IPS-11a (cell line): ENCODE results near the gene TGFB3.
"Not testable (repeated sequence)": the region's sequence is repeated elsewhere in the genome, so short reads cannot be mapped to it uniquely, and the experiment has no call there.

Experiments
- H3K4me3 ChIP-seq: one replicate; pipeline ENCODE4 v1.5.1; 2013; ENCODE audit warnings: low read depth, low read length, control low read depth

The TGFB3 gene

DNA sequence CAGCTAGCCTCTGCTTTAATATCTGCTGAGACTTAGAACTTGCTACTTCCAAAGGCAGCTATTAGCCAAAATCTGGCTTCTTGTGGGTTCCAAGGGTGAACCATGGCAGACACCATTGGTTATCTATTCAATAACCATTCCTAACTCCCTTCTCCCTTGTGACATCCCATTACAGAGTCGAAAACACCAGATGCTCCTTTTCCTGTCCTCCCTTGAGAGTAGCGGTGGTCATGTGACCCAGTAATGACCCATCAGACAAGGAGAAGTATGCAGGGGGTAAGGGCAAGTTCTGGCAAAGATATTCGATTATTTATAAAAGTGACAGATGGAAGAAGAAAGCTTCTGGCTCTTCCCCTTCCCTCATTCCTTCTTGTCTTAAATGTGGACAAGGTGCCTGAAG, 20.1 kb downstream of the TGFB3 start:
- no peak overlapping the region for H3K4me3 ChIP-seq

DNA sequence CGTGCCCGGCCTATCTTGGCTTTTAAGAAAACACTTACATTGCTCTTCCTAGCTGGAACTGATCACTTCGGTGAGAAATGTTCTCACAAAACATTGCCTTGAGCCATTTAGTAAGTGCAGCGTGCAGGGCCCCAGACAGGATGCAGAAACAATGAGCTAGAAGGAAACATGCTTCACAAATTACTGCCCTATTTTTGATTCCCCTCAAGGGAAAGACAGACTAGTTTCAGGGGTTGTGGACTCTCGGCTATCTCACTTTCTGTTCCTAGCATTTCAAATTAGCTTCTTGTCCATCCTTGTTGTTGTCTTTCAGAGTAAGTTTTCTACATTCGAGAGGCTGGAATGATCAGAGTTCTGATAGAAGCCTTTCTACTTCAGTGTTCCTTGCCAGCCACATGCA, 21.6 kb downstream of the TGFB3 start:
- H3K4me3 ChIP-seq, result no peak overlapping the region

DNA sequence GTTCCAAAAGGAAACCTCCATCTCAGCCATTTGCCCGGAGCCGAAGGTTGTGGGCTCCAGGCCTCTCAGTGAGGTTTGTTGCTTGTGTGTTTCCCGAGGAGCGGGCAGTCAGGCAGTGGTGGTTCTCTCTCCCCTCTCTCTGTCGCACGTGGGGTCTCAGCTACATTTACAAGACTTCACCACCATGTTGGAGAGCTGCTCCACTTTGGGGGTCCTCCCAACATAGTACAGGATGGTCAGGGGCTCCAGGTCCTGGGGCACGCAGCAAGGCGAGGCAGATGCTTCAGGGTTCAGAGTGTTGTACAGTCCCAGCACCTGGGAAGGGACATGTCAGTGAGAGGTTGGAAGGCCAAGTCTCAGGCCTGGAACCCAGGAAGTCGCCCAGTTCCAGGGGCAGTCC, 22.8 kb downstream of the TGFB3 start:
- H3K4me3 ChIP-seq, result no peak overlapping the region

DNA sequence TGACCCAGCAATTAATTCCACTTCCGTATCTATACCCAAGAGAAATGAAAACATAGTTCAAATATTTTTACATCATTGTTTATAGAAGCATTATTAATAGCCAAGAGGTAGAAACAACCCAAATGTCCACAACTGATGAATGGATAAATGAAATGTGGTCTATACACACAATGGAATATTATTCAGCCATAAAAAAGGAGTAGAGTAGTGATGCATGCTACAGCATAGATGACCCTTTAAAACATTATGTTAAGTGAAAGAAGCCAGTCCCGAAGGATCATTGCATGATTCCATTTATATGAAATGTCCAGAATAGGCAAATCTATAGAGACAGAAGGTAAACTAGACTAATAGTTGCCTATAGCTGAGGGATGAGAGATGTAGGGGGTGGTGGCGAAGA, 29.3 kb downstream of the TGFB3 start:
- no peak overlapping the region for H3K4me3 ChIP-seq

DNA sequence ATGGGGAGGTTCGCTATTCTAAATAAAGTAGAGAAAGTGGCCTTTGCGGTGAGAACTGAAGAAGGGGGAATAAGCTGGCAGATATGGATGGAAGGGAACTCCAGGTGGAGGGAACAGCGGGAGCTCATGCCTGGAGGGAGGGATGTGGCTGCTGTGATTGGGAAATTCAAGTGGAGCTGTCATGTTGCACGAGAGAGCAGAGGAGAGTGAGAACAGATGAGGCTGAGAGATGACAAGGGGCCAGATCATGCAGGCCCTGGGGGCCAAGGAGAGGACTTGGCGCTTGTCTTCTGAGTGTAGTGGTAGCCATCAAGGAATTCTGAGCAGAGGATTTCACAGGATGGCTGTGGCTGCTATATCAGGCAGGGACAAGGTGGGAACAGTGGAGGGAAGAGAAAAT, 35.0 kb downstream of the TGFB3 start:
- no peak overlapping the region for H3K4me3 ChIP-seq

DNA sequence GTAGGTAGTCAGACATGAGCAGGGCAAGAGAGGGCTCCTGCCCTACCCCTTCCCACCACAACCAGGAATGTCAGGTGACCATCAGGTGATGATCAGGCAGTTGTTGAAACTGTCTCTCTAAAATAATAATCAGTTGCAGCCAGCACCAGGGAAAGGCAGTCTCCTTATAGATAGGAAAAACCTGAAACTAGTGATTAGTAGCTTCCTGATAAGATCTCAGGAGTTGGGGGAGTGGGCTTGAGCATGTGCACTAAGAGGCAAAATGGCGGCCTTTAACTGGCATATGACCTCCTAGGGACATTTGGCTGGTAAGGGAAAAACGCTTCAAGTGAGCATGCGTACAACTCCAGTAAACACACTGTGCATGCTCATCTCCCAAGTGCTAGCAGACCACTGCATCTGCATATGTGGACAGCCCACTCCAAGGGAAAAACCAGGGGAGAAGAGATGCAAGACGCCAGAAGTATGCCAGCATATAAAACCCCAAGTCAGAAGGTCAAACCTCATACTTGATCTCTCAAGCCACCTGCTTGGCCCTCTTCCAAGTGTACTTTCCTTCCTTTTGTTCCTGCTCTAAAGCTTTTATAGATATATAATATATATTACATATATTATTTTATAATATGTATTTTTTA, 37.1 kb downstream of the TGFB3 start:
- H3K4me3 ChIP-seq, result no peak overlapping the region

DNA sequence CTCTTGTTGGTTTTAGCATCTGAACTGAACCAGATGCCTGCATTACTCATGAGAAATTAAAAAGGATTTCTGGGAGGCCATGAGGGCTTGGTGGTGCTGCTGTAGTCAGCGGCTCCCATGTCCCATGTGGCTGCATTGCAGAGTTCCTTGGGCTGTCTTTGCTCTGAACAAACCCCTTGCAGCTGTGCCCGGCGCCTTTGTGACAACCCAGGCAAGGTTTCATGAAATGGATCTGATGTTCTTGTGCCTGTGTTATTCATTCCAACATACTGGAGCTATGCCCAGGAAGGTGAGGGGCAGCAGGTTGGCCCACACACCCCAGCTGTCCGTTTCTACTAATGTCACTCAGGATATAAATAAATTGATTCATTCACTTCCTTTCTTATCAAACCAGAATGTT, 40.8 kb downstream of the TGFB3 start:
- H3K4me3 ChIP-seq, result no peak overlapping the region

DNA sequence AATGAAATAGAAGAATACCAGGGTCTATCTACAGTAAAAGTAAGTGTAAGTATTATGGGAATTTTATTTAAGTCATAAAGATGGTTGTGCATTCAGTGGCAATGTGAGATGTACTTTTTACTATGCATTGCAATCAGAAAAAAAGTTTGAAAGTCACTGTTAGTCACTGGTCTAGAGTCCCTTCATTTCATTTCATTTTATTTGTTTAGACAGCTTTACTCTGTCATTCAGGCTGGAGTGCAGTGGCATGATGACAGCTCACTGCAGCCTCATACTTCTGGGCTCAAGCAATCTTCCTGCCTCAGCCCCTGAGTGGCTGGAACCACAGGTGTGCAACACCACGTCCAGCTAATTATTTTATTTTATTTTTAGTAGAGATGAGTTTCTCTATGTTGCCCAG, 42.6 kb downstream of the TGFB3 start:
- H3K4me3 ChIP-seq, result no peak overlapping the region

DNA sequence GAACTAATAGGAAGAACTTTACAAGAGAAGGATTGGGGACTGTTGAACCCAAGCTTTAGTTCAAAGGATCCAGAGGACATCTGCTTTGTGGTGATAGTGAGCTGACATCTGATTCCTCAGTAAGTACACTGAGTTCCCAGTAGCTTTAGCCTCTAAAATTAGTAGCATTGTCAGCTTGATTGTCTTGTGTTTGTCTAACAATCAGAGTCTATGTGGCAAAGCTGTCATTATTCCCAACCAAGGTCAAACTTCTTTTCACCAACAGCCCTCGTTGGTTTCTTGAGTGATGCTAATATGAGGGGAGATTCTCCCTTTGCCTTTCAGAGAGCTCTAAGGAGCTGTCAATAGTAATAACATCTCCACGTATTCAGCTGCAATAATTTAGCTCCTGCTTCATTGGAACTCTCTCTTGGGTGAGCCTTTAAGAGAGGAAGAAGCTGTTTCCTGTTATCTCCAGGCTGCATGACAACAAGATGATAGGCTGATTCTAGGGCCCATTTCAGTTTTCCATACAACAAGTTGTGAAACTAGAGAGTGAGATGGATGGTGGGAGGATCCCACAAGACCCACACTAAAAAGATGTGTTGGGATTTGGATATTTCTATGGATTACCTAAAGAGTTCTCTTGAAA, 46.7 kb downstream of the TGFB3 start:
- no peak overlapping the region for H3K4me3 ChIP-seq

DNA sequence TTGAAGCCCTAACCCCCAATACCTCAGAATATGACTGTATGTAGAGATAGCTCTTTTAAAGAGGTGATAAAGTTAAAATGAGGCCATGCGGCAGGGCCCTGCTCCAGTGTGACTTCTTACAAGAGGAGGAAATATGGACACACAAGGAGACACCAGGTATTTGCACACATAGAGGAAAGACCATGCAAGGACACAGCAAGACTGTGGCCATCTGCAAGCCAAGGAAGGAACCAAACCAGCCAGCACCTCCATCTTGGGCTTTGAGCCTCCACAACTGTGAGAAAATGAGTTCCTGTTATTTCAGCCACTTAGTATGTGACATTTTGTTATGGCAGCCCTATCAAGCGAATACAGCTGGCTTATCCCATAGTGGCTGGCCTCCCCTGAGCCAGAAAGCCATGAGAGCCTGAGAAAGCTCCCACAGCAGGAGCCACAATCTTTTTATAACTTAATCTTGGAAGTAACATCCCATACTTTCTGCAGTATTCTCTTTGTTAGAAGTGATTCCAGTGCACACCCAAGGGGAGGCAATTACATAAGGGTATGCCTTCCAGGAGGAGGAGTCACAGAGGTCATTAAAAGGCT, 48.0 kb downstream of the TGFB3 start:
- H3K4me3 ChIP-seq, result no peak overlapping the region

DNA sequence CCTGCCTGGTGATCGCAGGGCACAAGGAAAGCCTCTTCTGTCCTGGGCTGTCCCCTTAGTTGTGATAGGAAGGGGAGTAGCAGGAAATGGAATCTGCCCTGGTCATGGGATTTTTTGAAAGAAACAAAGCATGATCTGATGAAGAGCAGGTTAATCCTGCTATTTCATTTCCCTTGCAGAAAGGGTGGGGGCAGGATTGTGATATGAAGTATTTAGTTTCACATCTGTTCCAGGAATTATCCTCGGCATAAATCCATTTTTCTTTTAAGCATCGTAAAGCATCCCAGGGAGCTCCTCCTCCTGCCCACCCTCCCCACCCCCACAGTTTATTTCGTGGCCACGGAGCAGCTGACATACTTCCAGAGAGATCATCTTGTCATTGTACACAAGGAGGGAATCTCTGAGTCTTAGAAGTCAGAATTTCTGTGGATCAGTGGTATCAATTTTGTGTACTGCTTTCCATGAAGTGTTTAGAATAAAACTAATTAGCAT, 53.1 kb downstream of the TGFB3 start:
- H3K4me3 ChIP-seq, result no peak overlapping the region

DNA sequence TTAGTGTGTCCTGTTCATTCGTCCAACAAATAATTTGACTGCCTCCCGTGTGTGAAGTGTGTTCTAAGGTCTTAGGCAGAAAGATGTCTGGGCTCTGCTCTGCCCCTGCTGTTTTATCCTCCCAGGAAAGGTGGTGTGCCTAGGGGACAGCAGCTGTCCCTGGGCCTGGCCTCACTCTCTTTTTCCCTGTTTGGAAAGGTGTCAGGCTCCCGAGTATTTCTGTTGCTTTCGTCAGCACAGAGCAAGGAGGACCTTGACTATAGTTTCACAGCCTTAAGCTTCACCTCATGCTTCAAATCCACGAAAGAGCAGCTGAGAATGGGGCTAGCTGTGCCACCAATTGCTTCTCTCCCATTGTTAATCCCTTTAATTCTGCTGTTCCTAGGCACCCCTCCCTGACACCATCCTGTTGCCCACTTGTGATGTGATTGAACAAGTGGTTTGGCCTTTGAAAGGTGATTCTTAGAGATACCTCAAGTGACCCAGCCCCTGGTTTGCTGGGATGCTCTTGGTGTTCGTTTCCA, 54.2 kb downstream of the TGFB3 start:
- H3K4me3 ChIP-seq, result no peak overlapping the region

DNA sequence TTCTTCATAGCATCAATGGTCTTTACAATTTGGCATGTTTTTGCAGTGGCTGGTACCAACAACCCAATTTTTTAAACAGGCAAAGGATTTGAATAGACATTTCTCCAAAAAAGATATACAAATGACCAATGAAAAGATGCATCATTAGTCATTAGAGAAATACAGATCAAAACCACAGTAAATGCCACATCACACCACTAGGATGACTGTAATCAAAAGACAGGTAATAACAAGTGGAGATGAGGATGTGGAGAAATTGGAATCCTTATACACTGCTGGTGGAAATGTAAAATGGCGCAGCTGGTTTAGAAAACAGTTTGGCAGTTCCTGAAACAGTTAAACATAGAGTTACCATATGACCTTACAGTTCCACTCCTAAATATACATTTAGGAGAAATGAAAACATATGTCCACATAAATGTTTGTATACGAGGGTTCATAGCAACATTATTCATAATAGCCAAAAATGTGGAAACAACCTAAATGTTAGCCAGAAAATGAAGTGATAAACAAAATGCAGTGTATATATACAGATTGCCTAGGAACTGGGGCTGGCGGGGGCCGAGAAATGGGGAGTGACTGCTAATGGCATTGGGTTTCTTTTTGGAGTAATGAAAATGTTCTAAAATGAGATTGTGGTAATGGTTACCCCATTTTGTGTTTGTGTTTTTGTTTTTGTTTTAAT, 55.2 kb downstream of the TGFB3 start:
- H3K4me3 ChIP-seq, result no peak overlapping the region

DNA sequence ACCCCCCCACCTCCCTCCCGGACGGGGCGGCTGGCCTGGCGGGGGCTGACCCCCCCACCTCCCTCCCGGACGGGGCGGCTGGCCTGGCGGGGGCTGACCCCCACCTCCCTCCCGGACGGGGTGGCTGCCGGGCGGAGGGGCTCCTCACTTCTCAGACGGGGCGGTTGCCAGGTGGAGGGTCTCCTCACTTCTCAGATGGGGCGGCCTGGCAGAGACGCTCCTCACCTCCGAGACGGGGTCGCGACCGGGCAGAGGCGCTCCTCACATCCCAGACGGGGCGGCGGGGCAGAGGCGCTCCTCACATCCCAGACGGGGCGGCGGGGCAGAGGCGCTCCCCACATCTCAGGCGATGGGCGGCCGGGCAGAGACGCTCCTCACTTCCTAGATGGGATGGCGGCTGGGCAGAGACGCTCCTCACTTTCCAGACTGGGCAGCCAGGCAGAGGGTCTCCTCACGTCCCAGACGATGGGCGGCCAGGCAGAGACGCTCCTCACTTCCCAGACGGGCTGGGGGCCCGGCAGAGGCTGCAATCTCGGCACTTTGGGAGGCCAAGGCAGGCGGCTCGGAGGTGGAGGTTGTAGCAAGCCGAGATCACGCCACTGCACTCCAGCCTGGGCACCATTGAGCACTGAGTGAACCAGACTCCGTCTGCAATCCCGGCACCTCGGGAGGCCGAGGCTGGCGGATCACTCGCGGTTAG, 56.5 kb downstream of the TGFB3 start:
- H3K4me3 ChIP-seq, result not testable (repeated sequence)

DNA sequence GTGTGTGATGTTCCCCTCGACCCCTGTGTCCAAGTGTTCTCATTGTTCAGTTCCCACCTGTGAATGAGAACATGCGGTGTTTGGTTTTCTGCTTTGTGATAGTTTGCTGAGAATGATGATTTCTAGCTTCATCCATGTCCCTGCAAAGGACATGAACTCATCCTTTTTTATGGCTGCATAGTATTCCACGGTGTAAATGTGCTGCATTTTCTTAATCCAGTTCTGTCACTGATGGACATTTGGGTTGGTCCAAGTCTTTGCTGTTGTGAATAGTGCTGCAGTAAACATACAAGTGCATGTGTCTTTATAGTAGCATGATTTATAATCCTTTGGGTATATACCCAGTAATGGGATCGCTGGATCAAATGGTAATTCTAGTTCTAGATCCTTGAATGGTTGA, 61.4 kb downstream of the TGFB3 start:
- H3K4me3 ChIP-seq, result not testable (repeated sequence)

DNA sequence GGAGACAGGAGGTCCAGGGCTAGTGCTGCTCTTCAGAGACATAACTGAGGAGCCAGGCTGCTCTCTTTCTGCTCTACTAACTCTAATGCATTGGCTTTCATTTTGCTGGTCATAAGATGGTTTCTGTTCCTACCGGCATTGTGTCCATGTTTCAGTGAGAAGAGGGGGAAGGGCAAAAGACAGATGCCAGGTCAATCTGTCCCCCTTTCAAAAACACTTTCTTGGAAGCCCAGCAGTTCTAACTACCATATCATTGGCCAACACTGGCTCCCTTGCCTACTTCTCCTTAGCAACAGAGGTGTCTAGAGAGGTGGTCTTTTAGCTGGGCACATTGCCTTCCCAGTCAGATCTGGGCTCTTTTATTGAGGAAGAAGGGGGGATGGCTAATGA, 63.9 kb downstream of the TGFB3 start:
- no peak overlapping the region for H3K4me3 ChIP-seq

DNA sequence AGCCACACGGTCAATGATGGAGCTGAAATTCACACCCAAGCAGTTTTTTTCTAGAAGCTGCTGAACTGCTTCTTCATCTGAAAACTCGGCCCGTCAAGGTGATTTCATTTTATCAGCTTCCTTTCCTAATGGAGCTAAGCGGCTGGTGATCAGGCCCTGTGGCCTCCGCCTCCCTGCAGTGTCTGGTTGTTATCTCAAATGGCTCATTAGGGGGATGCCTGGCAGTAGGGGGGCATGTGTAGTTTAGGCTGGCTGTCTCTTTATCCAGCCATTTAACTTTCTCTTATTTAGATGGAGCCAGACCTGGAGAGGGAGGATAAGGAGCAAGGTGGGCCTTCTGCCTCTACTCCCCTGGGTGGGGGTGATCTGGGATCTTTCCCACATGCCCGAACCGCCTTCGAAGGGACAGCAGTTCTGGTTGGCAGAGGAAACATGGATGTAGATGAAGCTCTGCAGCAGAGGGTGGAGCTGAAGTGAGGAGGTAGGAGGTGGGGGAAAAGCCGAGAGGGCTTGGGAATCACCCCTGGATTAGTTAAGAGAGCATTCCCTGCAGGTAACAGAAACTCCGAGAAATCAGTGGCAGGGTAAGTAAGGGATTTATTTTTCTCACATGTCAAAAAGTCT, 64.4 kb downstream of the TGFB3 start:
- H3K4me3 ChIP-seq, result no peak overlapping the region

DNA sequence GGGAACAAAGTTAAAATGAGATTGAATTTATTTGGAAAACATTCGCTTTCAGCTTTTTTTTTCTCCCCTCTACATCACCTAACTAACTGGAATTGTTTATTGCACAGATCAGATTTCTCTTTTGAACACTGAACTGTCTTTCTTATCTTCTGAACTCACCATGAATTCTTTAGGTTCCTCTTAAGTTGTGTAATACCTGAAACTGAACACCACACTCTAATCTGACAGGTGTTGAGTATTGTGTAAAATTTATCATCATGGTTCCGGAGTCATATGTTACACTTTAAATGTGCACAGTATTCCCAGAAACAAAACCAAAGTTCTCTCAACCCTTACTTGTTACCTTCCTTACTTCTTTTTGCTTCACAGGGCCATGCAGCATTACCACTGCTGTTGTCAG, 66.8 kb downstream of the TGFB3 start:
- H3K4me3 ChIP-seq, result no peak overlapping the region

DNA sequence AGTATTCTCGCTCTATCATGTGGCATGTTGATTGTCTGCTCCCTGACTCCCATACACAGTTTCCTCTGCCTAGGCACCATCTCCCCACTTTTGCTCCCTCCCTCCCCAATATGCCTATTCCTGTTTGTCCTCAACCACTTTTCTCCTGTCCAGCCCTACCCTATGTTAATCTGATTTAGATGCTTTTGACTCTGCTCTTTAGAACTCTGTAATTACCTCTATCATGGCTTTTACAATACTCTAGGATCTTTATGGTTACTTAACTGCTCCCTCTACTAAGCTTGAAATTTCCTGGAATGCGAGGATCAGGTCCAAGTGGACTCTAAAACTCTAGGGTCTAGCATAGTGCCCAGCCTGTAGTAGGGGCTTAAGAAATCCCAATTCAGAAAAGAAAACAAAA, 68.6 kb downstream of the TGFB3 start:
- no peak overlapping the region for H3K4me3 ChIP-seq

DNA sequence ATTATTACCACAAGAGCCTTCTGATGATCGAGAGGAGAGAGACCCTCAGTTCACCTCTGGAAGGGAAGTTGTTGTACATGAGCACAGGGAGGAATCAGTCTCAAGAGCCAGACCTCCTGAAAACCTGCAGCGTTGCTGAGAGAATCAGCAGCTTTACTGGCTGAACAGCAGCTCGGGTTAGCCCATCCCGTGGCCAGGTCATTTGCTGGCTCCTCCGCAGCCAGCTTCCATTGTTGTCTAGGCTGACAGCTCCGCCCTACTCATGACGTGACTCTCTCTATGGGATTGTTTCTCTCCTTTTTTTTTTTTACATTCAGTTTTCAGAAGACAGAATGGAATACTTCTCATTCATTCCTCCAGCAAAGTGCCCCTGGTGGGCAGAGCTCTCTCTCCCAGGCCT, 69.9 kb downstream of the TGFB3 start:
- no peak overlapping the region for H3K4me3 ChIP-seq

DNA sequence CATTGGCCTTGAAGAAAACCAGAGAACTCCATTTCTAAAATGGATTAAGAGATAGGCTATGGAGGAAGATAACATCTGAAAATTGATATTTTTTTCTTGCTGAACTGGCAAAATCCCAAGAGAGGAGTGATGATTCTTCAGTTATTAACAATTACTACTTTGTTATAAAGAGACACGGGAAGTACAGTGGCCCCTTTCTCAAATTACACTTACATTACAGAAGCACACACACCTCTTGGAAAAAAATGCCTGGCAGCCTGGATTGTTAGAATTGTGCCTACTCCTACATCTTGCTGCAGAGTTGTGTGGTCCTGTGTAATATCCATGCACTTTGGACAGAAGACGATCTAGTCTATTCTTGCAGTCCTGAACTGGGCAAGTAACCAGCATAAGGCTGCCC, 71.7 kb downstream of the TGFB3 start:
- no peak overlapping the region for H3K4me3 ChIP-seq
